WI38 (cell line): ENCODE results near the gene NCOA5.

Source experiments
- H3K4me3 ChIP-seq: 2 replicates; pipeline ENCODE4 v1.5.1; 2011; ENCODE audit warnings: low read depth, mild to moderate bottlenecking, control low read depth, low read length
- TF ChIP-seq, protein P1 (sequence below): IDR thresholded peaks from 2 replicates; pipeline ENCODE4 v1.5.1; 2012; ENCODE audit warnings: low read depth, mild to moderate bottlenecking, control low read depth, low read length

The NCOA5 gene

DNA sequence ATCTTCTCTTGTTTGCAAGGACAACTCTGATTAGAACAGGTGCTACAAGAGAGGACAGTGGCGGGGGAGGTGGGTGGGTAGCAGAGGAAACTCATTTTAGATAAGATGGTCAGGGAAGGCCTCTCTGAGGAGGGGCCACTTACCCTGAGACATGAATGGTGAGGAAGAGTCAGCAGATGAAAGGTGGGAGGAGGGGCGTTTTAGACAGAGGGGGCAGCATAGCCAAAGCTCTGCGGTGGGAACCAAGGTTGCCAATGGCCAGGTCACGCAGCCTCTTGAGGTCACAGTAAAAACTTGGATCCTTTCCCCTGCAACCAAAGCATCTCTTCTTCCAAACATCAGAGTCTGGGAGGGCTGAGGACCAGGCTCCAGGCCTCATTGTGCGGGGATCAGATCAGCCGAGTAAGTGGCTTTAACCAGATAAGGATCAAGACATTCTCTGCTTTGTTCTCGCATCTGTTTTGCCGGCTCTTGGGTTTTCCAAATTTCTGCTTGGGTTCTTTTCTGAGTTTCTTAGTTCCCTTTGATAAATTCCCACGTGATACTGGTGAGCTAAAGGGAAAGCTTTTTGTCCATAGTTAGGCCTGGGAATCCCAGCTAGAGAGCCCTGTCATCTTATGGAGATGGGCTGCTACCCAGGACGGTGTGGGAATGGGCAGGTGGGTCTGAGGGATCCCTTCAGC lies 22.8 kb upstream of the NCOA5 start:
- no peak overlapping the region for H3K4me3 ChIP-seq
- TF ChIP-seq, protein P1, sequence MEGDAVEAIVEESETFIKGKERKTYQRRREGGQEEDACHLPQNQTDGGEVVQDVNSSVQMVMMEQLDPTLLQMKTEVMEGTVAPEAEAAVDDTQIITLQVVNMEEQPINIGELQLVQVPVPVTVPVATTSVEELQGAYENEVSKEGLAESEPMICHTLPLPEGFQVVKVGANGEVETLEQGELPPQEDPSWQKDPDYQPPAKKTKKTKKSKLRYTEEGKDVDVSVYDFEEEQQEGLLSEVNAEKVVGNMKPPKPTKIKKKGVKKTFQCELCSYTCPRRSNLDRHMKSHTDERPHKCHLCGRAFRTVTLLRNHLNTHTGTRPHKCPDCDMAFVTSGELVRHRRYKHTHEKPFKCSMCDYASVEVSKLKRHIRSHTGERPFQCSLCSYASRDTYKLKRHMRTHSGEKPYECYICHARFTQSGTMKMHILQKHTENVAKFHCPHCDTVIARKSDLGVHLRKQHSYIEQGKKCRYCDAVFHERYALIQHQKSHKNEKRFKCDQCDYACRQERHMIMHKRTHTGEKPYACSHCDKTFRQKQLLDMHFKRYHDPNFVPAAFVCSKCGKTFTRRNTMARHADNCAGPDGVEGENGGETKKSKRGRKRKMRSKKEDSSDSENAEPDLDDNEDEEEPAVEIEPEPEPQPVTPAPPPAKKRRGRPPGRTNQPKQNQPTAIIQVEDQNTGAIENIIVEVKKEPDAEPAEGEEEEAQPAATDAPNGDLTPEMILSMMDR, result no peak

DNA sequence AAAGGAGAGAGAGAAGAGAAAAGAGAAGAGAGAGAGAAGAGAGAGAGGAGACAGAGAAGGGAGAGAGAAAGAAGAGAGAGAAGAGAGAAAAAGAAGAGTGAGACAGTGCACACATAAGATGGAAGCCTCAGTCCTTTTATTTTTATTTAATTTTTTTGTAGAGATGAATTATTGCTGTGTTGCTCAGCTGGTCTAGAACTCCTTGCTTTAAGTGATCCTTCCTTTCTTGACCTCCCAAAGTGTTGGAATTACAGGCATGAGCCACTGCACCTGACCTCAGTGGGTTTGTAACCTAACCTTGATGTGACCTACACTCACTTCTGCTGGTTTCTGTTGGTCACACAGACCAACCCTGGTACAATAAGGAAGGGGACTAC lies 22.1 kb upstream of the NCOA5 start:
- no peak overlapping the region for H3K4me3 ChIP-seq
- TF ChIP-seq, protein P1, result no peak

DNA sequence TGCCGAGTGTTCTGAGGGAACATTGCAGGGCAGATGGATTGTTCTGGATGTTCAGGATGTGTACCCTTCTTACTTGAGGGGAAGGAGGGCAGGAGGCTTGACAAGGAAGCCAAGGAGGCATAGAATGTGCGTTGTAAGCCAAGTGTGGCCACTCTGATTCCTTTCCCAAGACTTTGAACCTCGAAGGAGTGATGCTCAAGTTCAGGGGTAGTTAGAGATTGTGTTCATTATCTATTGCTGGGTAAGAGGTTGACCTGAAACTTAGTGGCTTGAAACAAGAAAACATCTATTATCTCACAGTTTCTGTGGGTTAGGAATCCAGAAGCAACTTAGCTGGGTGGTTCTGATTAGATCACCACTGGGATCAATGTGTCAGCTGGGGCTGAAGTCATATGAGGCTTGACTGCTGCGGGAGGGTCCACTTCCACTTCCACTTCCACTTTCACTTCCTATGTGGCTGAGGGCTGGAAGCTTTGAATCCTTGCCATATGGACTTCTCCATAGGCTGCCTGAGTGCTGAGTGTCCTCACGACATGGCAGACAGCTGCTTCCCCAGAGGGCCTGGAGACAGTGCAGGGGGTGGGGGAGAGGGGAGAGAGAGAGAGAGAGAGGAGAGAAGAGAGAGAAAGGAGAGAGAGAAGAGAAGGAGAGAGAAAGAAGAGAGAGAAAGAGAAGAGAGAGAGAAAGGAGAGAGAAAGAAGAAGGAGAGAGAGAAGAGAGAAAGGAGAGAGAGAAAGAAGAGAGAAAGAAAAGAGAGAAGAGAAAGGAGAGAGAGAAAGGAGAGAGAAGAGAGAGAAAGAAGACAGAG lies 21.5 kb upstream of the NCOA5 start:
- TF ChIP-seq, protein P1, result no peak
- no peak overlapping the region for H3K4me3 ChIP-seq

DNA sequence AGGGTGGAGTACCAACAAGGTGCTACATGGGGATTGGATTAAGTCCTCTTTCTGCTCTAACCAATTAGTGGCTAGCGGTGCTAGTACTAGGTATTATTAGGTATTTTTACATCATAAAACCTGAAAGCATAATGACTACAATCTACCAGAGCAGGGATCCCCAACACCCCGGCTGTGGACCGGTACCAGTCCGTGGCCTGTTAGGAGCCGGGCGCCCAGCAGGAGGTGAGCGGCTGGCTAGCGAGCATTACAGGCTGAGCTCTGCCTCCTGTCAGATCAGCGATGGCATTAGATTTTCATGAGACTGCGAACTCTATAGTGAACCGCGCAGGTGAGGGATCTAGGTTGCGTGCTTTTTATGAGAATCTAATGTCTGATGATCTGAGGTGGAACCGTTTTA lies 19.2 kb upstream of the NCOA5 start:
- H3K4me3 ChIP-seq, result no peak overlapping the region
- TF ChIP-seq, protein P1, result no peak

DNA sequence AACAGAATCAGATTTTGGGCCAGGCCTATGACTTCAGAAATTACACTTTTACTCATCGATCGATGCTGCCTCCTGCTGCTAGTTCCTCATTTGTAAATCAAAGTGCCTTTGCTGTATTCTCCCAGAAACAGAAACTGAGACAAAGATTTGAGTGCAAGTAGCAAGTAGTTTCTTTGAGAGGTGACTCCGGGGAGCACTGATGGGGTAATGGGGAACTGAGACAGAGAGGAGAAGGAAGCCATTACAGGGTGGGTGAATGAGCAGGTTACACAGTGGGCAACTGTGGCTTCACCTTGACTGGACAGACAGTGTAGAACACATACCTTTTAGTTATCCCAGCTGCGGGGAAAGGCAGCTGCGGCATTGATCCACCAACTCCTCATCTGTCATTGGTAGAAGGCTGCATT lies 18.7 kb upstream of the NCOA5 start:
- no peak overlapping the region for H3K4me3 ChIP-seq
- TF ChIP-seq, protein P1, result no peak

DNA sequence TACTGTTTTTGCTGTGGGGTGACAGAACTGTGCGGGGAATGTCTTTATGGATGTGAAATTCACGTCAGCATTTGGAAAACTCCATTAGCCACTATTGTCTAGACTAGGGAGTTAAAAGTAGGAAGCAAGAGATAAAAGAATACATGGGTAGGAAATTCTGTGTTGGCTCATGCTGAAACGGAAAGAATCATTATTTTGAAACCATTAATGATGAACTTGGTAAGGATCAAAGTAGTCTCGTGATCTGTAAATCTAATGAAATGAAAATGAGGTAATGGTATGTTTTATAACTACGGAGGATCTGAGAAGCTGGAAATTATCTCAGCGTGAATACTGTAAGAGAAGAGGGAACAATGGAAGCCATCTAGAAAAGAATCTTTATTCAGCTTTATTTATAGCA lies 17.3 kb upstream of the NCOA5 start:
- TF ChIP-seq, protein P1, result no peak

DNA sequence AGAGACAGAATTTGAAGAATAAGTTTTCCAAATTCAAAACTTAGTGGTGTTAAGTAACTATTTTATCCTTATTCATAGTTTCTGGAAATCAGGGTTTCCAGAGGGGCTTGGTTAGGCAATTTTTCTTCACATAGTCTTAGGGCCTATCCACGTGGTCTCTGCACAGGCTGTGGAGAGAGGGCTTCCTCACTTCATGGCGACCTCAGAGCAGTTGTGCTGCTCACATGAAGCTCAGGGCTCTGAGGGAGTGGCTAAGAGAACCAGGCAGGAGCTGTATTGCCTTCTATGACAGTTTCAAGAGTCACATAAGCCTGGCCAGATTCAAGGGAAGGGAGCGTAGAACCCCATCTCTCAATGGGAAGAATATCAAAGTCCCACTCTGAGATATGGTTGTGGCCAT lies 14.5 kb upstream of the NCOA5 start:
- TF ChIP-seq, protein P1, result no peak
- no peak overlapping the region for H3K4me3 ChIP-seq

More for the DNA sequence above, 17.3 kb upstream of the NCOA5 start:
- no peak overlapping the region for H3K4me3 ChIP-seq
